ENCODE results near the gene PMVK. TPM values are rescaled to one million over a fixed set of nuclear protein-coding genes. Genes with fewer than 3 reads are reported as not detected.
A peak's percentile ranks its signal among the peaks of the same experiment; 100 is the strongest.

Gene PMVK
- total RNA-seq, 1 experiment from 2014 or later, result 26.3 TPM

DNA sequence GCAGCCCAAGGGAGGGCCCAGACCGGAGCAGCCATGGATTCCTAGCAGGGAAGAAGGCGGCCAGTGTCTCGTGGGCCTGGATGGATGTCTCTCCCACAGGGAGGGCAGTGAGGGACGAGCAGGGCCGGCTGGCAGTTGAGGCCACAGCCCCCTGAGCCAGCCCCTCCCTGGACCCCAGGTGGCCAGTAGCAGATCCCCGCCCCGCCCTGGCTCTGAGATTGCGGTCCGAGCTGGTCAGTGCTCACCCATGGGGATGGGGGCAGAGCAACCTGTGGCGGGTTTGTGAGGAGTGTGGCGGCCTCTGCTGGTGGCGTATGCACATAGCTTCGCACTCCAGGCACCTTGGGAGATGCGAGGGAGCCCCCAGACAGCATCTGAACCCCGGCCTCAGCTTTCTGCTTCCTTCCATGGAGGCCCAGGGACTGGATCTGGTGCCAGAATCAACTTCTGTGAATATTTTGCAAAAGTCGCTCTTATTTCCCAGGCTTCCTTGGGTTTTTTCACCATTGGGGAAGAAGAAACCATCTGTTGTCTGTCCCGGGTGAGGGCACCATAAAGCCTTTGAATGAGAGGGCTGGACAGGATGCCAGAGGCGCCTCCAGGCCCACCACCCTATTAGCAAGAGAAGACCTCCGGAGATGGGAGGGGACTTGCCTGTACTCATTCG, 58.0 kb downstream of the PMVK start:
- Mint-ChIP-seq H3K27me3 (ENCODE audit: low read depth) (no peaks in the 10 kb centered on the region; the same call in 1 of the 2 replicates), H3K36me3 (ENCODE audit: insufficient read depth in 1 of 3, low read depth in 3 of 3) (no peaks in the 10 kb centered on the region), H3K4me1 (peaks cover 3 to 8% of the 10 kb centered on the region in 2 experiments), H3K9me3 (no peaks in the 10 kb centered on the region; a peak in 1 of 5 replicates), H3K27ac (no peak overlapping the region), H3K4me3 (no peak overlapping the region)
- H4K5ac ChIP-seq (ENCODE audit: insufficient read length, low read depth, low read length), result no peak overlapping the region
- H2AK5ac ChIP-seq (ENCODE audit: insufficient read length, low read length), result no peak overlapping the region
- H2BK20ac ChIP-seq (ENCODE audit: low read depth, low read length, poor library complexity, severe bottlenecking), result no peak overlapping the region
- H3K4ac ChIP-seq (ENCODE audit: low read depth, low read length), result no peak overlapping the region
- no peaks in the 10 kb centered on the region for H3K79me1 ChIP-seq (ENCODE audit: insufficient read depth, low read depth, low read length, poor library complexity, severe bottlenecking)
- H4K91ac ChIP-seq (ENCODE audit: insufficient read length, low read depth, low read length), result no peak overlapping the region
- H3K27ac ChIP-seq (ENCODE audit: insufficient read length, low read depth, low read length), result no peak overlapping the region
- 0 out of 2 replicates have a peak, but pooled peaks cover 2% of the 10 kb centered on the region for H3K4me1 ChIP-seq (ENCODE audit: insufficient read depth, low read length)
- DNase-seq, result peak; percentile 94
- no peak overlapping the region for H3K9ac ChIP-seq (ENCODE audit: extremely low read depth, insufficient read length, low read length)
- H2BK15ac ChIP-seq (ENCODE audit: low read depth, low read length), result no peak overlapping the region; the same call in 1 of the 2 replicates
- H3K23me2 ChIP-seq (ENCODE audit: insufficient read length, low read depth, low read length, poor library complexity, severe bottlenecking), result no peaks in the 10 kb centered on the region
- 0 out of 2 replicates have a peak, but pooled peaks cover 2% of the 10 kb centered on the region for H3K27me3 ChIP-seq (ENCODE audit: insufficient read depth, low read length)
- H3K9me3 ChIP-seq (ENCODE audit: control insufficient read depth, low read depth, low read length), result no peaks in the 10 kb centered on the region
- H3K18ac ChIP-seq (ENCODE audit: insufficient read length, low read depth, low read length), result no peak overlapping the region
- H2AFZ ChIP-seq (ENCODE audit: low read length), result no peak overlapping the region
- no peak overlapping the region for H3K56ac ChIP-seq (ENCODE audit: insufficient read length, low read depth, low read length)
- H3K4me2 ChIP-seq (ENCODE audit: insufficient read depth, insufficient read length, low read length), result no peak overlapping the region
- H2BK12ac ChIP-seq (ENCODE audit: insufficient read length, low read depth, low read length), result no peak overlapping the region
- H3K23ac ChIP-seq (ENCODE audit: insufficient read length, low read depth, low read length), result no peak overlapping the region
- no peaks in the 10 kb centered on the region for H3K79me2 ChIP-seq (ENCODE audit: insufficient read depth, low read length)
- no peak overlapping the region for H4K8ac ChIP-seq (replicated peaks; ENCODE audit: insufficient read length, low read depth, low read length)
- no peak overlapping the region for H2BK5ac ChIP-seq (ENCODE audit: insufficient read length, low read length)
- no peak overlapping the region for H3K14ac ChIP-seq (ENCODE audit: insufficient read depth, low read length)
- no peak overlapping the region for H3T11ph ChIP-seq (ENCODE audit: low read length)
- H2BK120ac ChIP-seq (ENCODE audit: low read depth, low read length, poor library complexity, severe bottlenecking), result no peak overlapping the region
- TF ChIP-seq, protein P1, sequence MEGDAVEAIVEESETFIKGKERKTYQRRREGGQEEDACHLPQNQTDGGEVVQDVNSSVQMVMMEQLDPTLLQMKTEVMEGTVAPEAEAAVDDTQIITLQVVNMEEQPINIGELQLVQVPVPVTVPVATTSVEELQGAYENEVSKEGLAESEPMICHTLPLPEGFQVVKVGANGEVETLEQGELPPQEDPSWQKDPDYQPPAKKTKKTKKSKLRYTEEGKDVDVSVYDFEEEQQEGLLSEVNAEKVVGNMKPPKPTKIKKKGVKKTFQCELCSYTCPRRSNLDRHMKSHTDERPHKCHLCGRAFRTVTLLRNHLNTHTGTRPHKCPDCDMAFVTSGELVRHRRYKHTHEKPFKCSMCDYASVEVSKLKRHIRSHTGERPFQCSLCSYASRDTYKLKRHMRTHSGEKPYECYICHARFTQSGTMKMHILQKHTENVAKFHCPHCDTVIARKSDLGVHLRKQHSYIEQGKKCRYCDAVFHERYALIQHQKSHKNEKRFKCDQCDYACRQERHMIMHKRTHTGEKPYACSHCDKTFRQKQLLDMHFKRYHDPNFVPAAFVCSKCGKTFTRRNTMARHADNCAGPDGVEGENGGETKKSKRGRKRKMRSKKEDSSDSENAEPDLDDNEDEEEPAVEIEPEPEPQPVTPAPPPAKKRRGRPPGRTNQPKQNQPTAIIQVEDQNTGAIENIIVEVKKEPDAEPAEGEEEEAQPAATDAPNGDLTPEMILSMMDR (conservative IDR thresholded peaks at IDR 0.05), result peak; percentile 96
- WGBS (ENCODE audit: extremely low coverage, insufficient read length, low lambda C conversion rate), result no CpG with 5 or more reads among the region's 20 CpGs
- no peaks in the 10 kb centered on the region for H4K20me1 ChIP-seq (ENCODE audit: control insufficient read depth, insufficient read depth, insufficient read length)

Measured in H9 (cell line).